Measurements from ENCODE around the gene PCNA.

DNA sequence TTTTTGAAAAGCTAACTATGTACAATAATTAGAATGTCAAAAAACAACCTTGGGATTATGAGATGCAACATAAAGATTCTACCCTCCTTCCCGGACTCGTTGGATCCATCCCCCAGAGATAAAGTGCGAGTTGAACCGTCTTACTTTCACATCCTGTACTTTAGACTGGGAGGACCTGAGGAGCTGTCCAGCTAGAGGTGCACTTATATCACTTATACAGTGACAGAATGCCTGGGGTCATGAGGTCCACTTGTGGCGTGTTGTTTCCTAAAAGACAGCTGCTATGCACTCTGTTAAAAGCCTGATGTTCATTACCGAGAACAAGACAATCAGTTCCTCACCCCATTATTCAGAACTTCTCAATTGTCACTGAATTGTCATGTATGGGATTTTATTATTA lies 9.1 kb upstream of the PCNA start:
- TF ChIP-seq HDAC2 (IDR thresholded peaks at IDR 0.05) = no peak
- no peak for TF ChIP-seq PHF8 (IDR thresholded peaks at IDR 0.05; ENCODE audit: borderline replicate concordance, low read depth)
- TF ChIP-seq, protein P1, sequence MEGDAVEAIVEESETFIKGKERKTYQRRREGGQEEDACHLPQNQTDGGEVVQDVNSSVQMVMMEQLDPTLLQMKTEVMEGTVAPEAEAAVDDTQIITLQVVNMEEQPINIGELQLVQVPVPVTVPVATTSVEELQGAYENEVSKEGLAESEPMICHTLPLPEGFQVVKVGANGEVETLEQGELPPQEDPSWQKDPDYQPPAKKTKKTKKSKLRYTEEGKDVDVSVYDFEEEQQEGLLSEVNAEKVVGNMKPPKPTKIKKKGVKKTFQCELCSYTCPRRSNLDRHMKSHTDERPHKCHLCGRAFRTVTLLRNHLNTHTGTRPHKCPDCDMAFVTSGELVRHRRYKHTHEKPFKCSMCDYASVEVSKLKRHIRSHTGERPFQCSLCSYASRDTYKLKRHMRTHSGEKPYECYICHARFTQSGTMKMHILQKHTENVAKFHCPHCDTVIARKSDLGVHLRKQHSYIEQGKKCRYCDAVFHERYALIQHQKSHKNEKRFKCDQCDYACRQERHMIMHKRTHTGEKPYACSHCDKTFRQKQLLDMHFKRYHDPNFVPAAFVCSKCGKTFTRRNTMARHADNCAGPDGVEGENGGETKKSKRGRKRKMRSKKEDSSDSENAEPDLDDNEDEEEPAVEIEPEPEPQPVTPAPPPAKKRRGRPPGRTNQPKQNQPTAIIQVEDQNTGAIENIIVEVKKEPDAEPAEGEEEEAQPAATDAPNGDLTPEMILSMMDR (IDR thresholded peaks at IDR 0.05) = no peak
- peak; percentile 51; the same call in 1 of the 2 replicates for TF ChIP-seq REST (IDR thresholded peaks at IDR 0.05)
- TF ChIP-seq BHLHE40 (IDR thresholded peaks at IDR 0.05; ENCODE audit: low read depth, low read length) = no peak
- TF ChIP-seq POLR2A (IDR thresholded peaks at IDR 0.05; ENCODE audit: low read length) = no peak

Data from A549 (cell line).